Fibroblast of villous mesenchyme (primary cell): ENCODE measurements around the gene PAFAH2. TPM values are rescaled to one million over a fixed set of nuclear protein-coding genes. Genes with fewer than 3 reads are reported as not detected.

ENCODE experiments used
- DNase-seq: peaks from one replicate; pipeline ENCODE4 v3.0.0-alpha.2; 2010; ENCODE audit warnings: low read depth
- H3K4me3 ChIP-seq: 2 replicates; pipeline ENCODE4 v1.5.1; 2011; ENCODE audit warnings: low read depth, mild to moderate bottlenecking, low read length
- CTCF ChIP-seq: IDR thresholded peaks from 2 replicates; pipeline ENCODE4 v1.5.1; 2012; ENCODE audit warnings: low read depth, mild to moderate bottlenecking, low read length; ENCODE audit not compliant: insufficient read depth
- total RNA-seq: library from RNA; depleted of rRNA; stranded (reverse); fragments of >200 nt; gene quantifications from 2 replicates; pipeline ENCODE4 v1.2.3, GENCODE V29; 2012

PAFAH2 gene
- 7.7 and 11.2 TPM in 2 replicates for total RNA-seq

- peak; percentile 95 for TF ChIP-seq CTCF
- DNase-seq = peak; percentile 100
These were observed at the start of gene PAFAH2 for GRCh38 chr1:25997828-25998761. TSS of gene PAFAH2 (minus strand) at chr1:25998063. CDS start at chr1:25990816, 7,247 bp downstream.

DNA sequence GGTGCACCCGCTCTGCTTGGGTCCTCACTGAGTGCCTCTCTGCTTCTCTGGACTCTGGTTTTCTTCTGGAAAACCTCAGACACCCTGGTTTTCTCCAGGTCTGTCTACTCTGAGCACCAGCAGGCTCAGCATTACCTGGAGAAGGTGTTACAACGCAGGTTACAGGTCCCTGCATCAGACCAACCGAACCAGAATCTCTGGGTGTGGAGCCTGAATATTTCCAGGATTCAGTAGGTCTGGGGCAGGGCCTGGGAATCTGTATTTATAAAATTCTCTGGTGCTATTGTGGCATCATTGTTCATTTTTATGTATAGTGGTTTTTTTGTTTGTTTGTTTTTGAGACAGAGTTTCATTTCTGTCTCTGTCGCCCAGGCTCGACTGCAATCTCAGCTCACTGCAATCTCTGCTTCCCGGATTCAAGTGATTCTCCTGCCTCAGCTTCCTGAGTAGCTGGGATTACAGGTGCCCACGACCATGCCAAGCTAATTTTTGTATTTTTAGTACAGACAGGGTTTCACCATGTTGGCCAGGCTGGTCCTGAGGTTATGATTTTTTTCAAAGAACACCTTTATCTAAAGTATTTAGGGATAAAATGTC lies 49.5 kb upstream of the PAFAH2 start:
- H3K4me3 ChIP-seq = no peak overlapping the region
- DNase-seq = no peak
- TF ChIP-seq CTCF = no peak

More at GRCh38 chr1:25997828-25998761, at the start of gene PAFAH2:
- peak within 1 kb of the TSS; percentile 71 for H3K4me3 ChIP-seq

DNA sequence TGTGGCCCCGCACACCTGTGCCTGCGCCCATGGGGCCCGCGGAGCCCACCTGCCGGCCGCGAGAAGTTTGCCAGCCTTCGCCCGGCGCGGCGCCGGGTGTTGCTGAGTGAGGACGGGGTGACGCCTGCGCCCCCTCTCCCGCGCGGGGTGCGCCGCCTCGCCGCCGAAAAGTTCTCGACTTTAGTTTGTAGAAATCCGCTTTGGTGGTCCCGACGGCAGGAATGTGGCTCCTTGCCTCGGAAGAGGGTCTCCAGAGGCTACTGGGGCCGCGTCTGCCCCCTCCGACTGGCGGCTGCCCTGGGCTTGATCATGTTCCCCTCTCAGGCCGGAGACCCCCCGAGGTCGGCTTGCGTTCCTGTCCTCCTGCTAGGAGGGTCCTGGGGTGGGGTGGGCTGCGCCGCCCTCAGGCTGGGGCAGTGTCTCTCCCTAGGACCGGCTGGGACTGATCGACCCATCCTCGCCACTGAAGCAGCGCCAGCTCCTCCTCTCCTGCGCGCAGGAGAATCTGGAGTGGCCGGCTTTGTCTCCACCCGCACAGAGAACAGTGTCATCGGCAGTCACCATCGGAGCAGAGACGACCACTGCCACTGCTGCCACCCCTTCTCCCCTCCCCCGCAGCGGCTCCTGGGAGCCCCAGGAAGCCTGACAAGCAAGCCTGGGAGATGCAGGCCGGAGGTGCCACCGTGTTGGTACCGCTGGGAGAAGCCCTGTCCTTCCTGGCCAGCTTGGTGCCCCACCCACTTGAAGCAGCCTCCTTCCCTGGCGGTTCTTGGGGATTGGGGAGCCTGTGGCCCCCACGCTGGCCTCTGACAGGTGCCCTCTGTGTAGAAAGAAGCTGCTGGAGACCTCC lies 48.6 kb upstream of the PAFAH2 start:
- TF ChIP-seq CTCF = no peak
- no peak overlapping the region for H3K4me3 ChIP-seq
- DNase-seq = no peak

DNA sequence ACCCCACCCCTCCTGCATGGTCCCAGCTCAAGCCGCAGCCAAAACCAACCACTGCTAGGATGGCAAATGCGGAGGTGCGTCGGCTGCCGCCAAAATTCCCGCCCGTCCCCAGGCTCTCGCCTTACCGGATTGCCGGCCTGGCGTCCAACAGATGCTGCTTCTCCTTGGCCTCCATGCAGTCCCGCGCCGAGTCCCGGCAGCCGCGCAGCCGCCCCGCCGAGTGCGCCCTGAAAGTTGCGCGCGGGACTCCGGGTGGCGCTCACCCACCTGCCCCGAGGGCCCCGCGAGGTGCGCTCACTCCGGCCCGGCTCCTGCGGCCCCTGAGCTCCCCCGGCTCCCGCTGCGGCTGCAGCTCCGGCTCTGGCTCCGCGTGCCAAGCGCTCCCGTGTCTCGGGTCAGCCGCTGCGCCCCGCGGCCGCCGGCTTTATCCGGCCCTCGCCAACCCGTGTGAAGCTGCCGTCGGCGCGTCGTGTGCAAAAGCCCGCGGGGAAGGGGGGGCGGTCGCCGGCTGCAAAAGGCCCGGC lies 47.9 kb upstream of the PAFAH2 start, which contains the start of gene SLC30A2:
Gene SLC30A2 (minus strand): TSS at position 397 of the 524 bp plus-strand sequence. CDS start 222 bp downstream, at position 175.
- TF ChIP-seq CTCF = no peak
- DNase-seq = no peak
- H3K4me3 ChIP-seq = no peak within 1 kb of the TSS

DNA sequence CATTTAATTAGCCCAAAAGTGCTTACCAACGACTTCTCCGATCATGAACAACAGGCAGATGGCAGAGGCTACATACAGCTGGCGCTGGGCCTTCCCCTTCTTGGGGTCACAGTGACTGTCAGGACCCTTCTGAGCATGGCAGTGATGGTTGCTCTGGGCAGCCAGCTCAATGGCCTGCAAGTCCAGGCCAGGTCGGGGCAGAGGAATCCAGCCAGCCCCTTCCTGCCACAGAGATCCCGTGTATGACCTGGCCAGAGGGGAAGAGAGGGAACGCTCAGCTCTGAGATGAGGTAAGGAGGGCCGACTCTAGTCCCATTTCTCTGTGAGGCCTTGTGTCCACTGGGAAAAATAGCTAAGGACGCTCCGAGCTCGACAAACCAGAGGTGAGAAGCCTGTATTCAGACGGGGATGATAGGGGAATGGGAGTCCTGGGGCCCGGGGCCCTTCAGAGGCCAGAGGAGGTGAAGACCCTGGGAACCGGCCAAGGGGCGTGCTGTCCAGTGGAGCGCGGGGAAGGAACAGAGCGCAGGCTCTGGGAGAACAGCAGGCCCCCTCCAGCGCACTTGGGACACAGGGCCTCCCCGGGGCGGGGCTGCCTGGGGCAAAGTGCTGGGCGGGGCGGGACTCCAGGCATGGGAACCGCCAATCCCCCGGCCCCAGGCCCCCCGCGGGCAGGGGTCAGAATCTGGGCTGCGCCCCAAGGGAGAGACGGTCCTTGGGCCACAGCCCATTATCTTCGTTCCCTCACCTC lies 47.3 kb upstream of the PAFAH2 start:
- no peak overlapping the region for H3K4me3 ChIP-seq
- no peak for TF ChIP-seq CTCF
- DNase-seq = no peak
